ENCODE data around the gene OPN3. TPM values are rescaled to one million over a fixed set of nuclear protein-coding genes. Genes with fewer than 3 reads are reported as not detected.

OPN3 gene
- total RNA-seq, 1 experiment from 2014 or later = 45.6 TPM

DNA sequence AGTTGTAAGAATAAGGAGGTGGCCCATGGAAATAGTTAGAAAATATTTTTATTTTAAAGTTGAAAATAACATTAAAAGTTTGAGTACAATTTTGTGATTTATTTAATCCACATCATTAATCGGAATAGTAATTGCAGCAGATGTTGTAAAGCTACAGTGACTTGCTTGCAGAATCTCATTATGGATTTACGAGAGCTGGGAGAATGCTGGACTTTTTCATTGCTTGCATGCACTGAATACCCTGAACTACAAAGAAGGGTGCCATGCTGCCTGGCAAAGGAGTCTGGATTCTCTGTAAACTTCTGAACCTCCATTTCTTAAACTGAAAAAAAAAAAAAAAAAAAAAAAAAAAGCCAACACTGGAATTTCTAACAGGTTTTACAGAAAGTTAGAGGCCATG is 38.4 kb upstream of the OPN3 start:
- POLR2A ChIA-PET = interaction anchor here (0.8 to 4.8 kb wide), 4 partner anchors 10 to 40 kb away, joined by 3 to 27 read pairs (median 8); partner anchors contain the start of genes CHML and OPN3
- DNase-seq (ENCODE audit: unreplicated experiment) = no peak
- CTCF ChIA-PET = interaction anchor here (1.5 to 2.1 kb wide), 3 partner anchors 11 to 51 kb away, joined by 3 to 6 read pairs (median 5); no protein-coding TSS in a partner anchor
- no peaks in the 10 kb centered on the region for H3K36me3 Mint-ChIP-seq (ENCODE audit: insufficient read depth, unreplicated experiment)
- H3K4me3 Mint-ChIP-seq (ENCODE audit: unreplicated experiment) = no peak overlapping the region
- H3K27me3 Mint-ChIP-seq (ENCODE audit: insufficient read depth, unreplicated experiment) = no peaks in the 10 kb centered on the region
- H3K9me3 Mint-ChIP-seq (ENCODE audit: unreplicated experiment) = no peaks in the 10 kb centered on the region
- no peak overlapping the region for H3K27ac Mint-ChIP-seq (ENCODE audit: low read depth, unreplicated experiment)
- intact Hi-C loops (cut with micrococcal nuclease) = no loop called here
- no peaks in the 10 kb centered on the region for H3K4me1 Mint-ChIP-seq (ENCODE audit: insufficient read depth, unreplicated experiment)
- TF ChIP-seq CTCF (IDR thresholded peaks at IDR 0.05; ENCODE audit: unreplicated experiment) = no peak
- no TSS peak for BruUV-seq (replicated peaks)

GRCh38 chr1:241677201-241677600 is 37.0 kb upstream of the OPN3 start:
- no peak for DNase-seq (ENCODE audit: unreplicated experiment)
- no peaks in the 10 kb centered on the region for H3K36me3 Mint-ChIP-seq (ENCODE audit: insufficient read depth, unreplicated experiment)
- no peak overlapping the region for H3K27ac Mint-ChIP-seq (ENCODE audit: low read depth, unreplicated experiment)
- no peak for TF ChIP-seq CTCF (IDR thresholded peaks at IDR 0.05; ENCODE audit: unreplicated experiment)
- intact Hi-C loops (cut with micrococcal nuclease) = no loop called here
- H3K27me3 Mint-ChIP-seq (ENCODE audit: insufficient read depth, unreplicated experiment) = no peaks in the 10 kb centered on the region
- no TSS peak for BruUV-seq (replicated peaks)
- H3K4me3 Mint-ChIP-seq (ENCODE audit: unreplicated experiment) = no peak overlapping the region
- H3K4me1 Mint-ChIP-seq (ENCODE audit: insufficient read depth, unreplicated experiment) = no peaks in the 10 kb centered on the region
- CTCF ChIA-PET = interaction anchor here (0.6 to 2.1 kb wide), 3 partner anchors 12 to 23 kb away, joined by 3 to 6 read pairs (median 4); no protein-coding TSS in a partner anchor
- no peaks in the 10 kb centered on the region for H3K9me3 Mint-ChIP-seq (ENCODE audit: unreplicated experiment)
- POLR2A ChIA-PET = interaction anchor here (0.7 to 4.8 kb wide), 4 partner anchors 11 to 71 kb away, joined by 3 to 27 read pairs (median 9); partner anchors contain the start of genes CHML and OPN3

DNA sequence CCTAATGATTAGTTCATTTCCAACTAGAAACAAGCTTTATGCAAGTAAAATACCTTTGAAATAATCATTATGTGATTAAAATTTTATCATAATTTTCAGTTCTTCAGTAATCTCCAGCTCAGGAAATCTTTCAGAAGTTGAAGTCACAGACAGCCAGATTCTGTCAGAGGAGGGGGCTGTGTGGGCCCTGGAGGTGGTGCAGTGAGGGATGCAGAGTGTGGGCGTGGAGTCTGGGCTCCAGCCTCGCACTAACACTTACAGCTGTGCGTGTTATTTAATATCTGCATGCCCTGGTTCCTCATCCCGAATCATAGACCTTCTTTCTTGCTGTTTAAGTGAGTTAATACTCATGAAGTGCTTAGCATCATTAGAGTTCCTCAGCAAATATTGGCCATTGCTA is 35.8 kb upstream of the OPN3 start:
- no peaks in the 10 kb centered on the region for H3K36me3 Mint-ChIP-seq (ENCODE audit: insufficient read depth, unreplicated experiment)
- H3K27me3 Mint-ChIP-seq (ENCODE audit: insufficient read depth, unreplicated experiment) = no peaks in the 10 kb centered on the region
- no peaks in the 10 kb centered on the region for H3K9me3 Mint-ChIP-seq (ENCODE audit: unreplicated experiment)
- H3K4me1 Mint-ChIP-seq (ENCODE audit: insufficient read depth, unreplicated experiment) = no peaks in the 10 kb centered on the region
- ChIA-PET POLR2A (interaction anchor here (1.0 to 4.8 kb wide), 3 partner anchors 12 to 35 kb away, joined by 3 to 27 read pairs (median 12); partner anchors contain the start of genes CHML and OPN3), CTCF (interaction anchor here (1.4 kb wide), 1 partner anchor 11 kb away, joined by 4 read pairs; no protein-coding TSS in a partner anchor)
- H3K27ac Mint-ChIP-seq (ENCODE audit: low read depth, unreplicated experiment) = no peak overlapping the region
- TF ChIP-seq CTCF (IDR thresholded peaks at IDR 0.05; ENCODE audit: unreplicated experiment) = no peak
- H3K4me3 Mint-ChIP-seq (ENCODE audit: unreplicated experiment) = no peak overlapping the region
- intact Hi-C loops (cut with micrococcal nuclease) = no loop called here
- no peak for DNase-seq (ENCODE audit: unreplicated experiment)
- no TSS peak for BruUV-seq (replicated peaks)

- Mint-ChIP-seq H3K27me3 (ENCODE audit: insufficient read depth, unreplicated experiment) (no peaks in the 10 kb centered on the region), H3K27ac (ENCODE audit: low read depth, unreplicated experiment) (no peak overlapping the region), H3K9me3 (ENCODE audit: unreplicated experiment) (no peaks in the 10 kb centered on the region), H3K36me3 (ENCODE audit: insufficient read depth, unreplicated experiment) (no peaks in the 10 kb centered on the region), H3K4me3 (ENCODE audit: unreplicated experiment) (no peak overlapping the region), H3K4me1 (ENCODE audit: insufficient read depth, unreplicated experiment) (no peaks in the 10 kb centered on the region)
- no peak for TF ChIP-seq CTCF (IDR thresholded peaks at IDR 0.05; ENCODE audit: unreplicated experiment)
- DNase-seq (ENCODE audit: unreplicated experiment) = no peak
- intact Hi-C loops (cut with micrococcal nuclease) = no loop called here
- ChIA-PET CTCF (interaction anchor here (1.4 kb wide), 1 partner anchor 12 kb away, joined by 4 read pairs; no protein-coding TSS in a partner anchor), POLR2A (interaction anchor here (0.8 kb wide), 1 partner anchor 13 kb away, joined by 3 read pairs; no protein-coding TSS in a partner anchor)
- no TSS peak for BruUV-seq (replicated peaks)
Observed at GRCh38 chr1:241674805-241675384, 34.7 kb upstream of the OPN3 start.

All from MCF 10A (cell line).